HuH-7 (cell line): Measurements from ENCODE around the gene LRRC66.

Experiments
- DNase-seq: peaks from one replicate; pipeline ENCODE4 v3.0.0; 2011; ENCODE audit warnings: low spot score

The LRRC66 gene

GRCh38 chr4:52014903-52015302, 5.3 kb downstream of the LRRC66 start:
- DNase-seq = no peak

- DNase-seq = no peak
These were observed 7.5 kb downstream of the LRRC66 start for GRCh38 chr4:52012651-52013050.

GRCh38 chr4:52010986-52011385, 9.2 kb downstream of the LRRC66 start:
- no peak for DNase-seq

- DNase-seq = no peak
These were observed 13.3 kb downstream of the LRRC66 start for GRCh38 chr4:52006887-52007286.

GRCh38 chr4:52005604-52006273, 14.4 kb downstream of the LRRC66 start:
- no peak for DNase-seq

GRCh38 chr4:52004414-52004813, 15.7 kb downstream of the LRRC66 start:
- no peak for DNase-seq

- no peak for DNase-seq
These were observed 18.5 kb downstream of the LRRC66 start for GRCh38 chr4:52001616-52002015.

GRCh38 chr4:51999250-51999649, 20.9 kb downstream of the LRRC66 start:
- no peak for DNase-seq

GRCh38 chr4:51998837-51999236, 21.3 kb downstream of the LRRC66 start:
- DNase-seq = no peak

- DNase-seq = no peak
These were observed 22.5 kb downstream of the LRRC66 start for GRCh38 chr4:51997647-51998046.

- no peak for DNase-seq
These were observed 24.4 kb downstream of the LRRC66 start for GRCh38 chr4:51995647-51996220.

GRCh38 chr4:51965862-51966261, 54.3 kb downstream of the LRRC66 start:
- no peak for DNase-seq

- DNase-seq = peak; percentile 50
These were observed 56.2 kb downstream of the LRRC66 start for GRCh38 chr4:51963841-51964517.

- no peak for DNase-seq
These were observed 59.7 kb downstream of the LRRC66 start for GRCh38 chr4:51960486-51960885.

GRCh38 chr4:51958199-51958968, 61.8 kb downstream of the LRRC66 start:
- no peak for DNase-seq
